HG03097 (cell line): ENCODE results near the gene C1QB.

Experiments
- ATAC-seq: cut with Tn5 transposase; IDR thresholded peaks from one replicate; pipeline ENCODE4 v1.9.1; 2021; ENCODE audit not compliant: unreplicated experiment, low FRiP score

C1QB gene

GRCh38 chr1:22652881-22653316 lies at the start of gene C1QB:
Gene C1QB (plus strand): TSS chr1:22653236. CDS start chr1:22659463, 6,227 bp downstream.
- ATAC-seq: no peak

GRCh38 chr1:22606161-22606560 lies 46.9 kb upstream of the C1QB start:
- no peak for ATAC-seq

GRCh38 chr1:22607154-22607553 lies 45.9 kb upstream of the C1QB start:
- ATAC-seq: no peak

- ATAC-seq: no peak
Measured at GRCh38 chr1:22608361-22608760, 44.7 kb upstream of the C1QB start.

- ATAC-seq: no peak
Measured at GRCh38 chr1:22609291-22609690, 43.7 kb upstream of the C1QB start.

GRCh38 chr1:22611530-22611947 lies 41.5 kb upstream of the C1QB start:
- ATAC-seq: no peak

- no peak for ATAC-seq
Measured at GRCh38 chr1:22612671-22613571, 40.1 kb upstream of the C1QB start.

- ATAC-seq: no peak
Measured at GRCh38 chr1:22613572-22613918, 39.5 kb upstream of the C1QB start.

GRCh38 chr1:22613951-22614350 lies 39.1 kb upstream of the C1QB start:
- ATAC-seq: no peak

- ATAC-seq: no peak
Measured at GRCh38 chr1:22615886-22616285, 37.1 kb upstream of the C1QB start.

- ATAC-seq: no peak
Measured at GRCh38 chr1:22616571-22616970, 36.5 kb upstream of the C1QB start.

- no peak for ATAC-seq
Measured at GRCh38 chr1:22618056-22618455, 35.0 kb upstream of the C1QB start.

- ATAC-seq: no peak
Measured at GRCh38 chr1:22619252-22619651, 33.8 kb upstream of the C1QB start.

- ATAC-seq: no peak
Measured at GRCh38 chr1:22619798-22620197, 33.2 kb upstream of the C1QB start.

GRCh38 chr1:22621761-22622160 lies 31.3 kb upstream of the C1QB start:
- ATAC-seq: no peak

- ATAC-seq: no peak
Measured at GRCh38 chr1:22625262-22625925, 27.6 kb upstream of the C1QB start.

GRCh38 chr1:22626237-22627157 lies 26.5 kb upstream of the C1QB start:
- no peak for ATAC-seq

GRCh38 chr1:22627331-22627730 lies 25.7 kb upstream of the C1QB start:
- no peak for ATAC-seq

- no peak for ATAC-seq
Measured at GRCh38 chr1:22628698-22629444, 24.2 kb upstream of the C1QB start.

- no peak for ATAC-seq
Measured at GRCh38 chr1:22629886-22630285, 23.1 kb upstream of the C1QB start.
